NB4 (cell line): ENCODE results near the gene PCNP.

Experiments
- CTCF ChIP-seq: IDR thresholded peaks from one replicate; pipeline ENCODE4 v1.5.1; 2012; ENCODE audit warnings: low read depth, low read length
- MAX ChIP-seq: IDR thresholded peaks from 2 replicates; pipeline ENCODE4 v1.6.1; 2011; ENCODE audit warnings: low read depth, low read length
- MYC ChIP-seq: IDR thresholded peaks from 2 replicates; pipeline ENCODE4 v1.6.1; 2011; ENCODE audit warnings: low read depth, low read length
- POLR2A ChIP-seq: IDR thresholded peaks from 2 replicates; pipeline ENCODE4 v1.6.1; 2011; ENCODE audit warnings: mild to moderate bottlenecking; ENCODE audit not compliant: insufficient read length; ENCODE audit errors: extremely low read depth

- TF ChIP-seq CTCF = no peak
- no peak for TF ChIP-seq MAX
- no peak for TF ChIP-seq POLR2A
- no peak for TF ChIP-seq MYC
Measured at GRCh38 chr3:101632586-101632985, 58.6 kb downstream of the PCNP start.
